Skin epidermis (tissue), 12 donors: ENCODE data around the gene TMEM130.
"Not testable (repeated sequence)": the region's sequence is repeated elsewhere in the genome, so short reads cannot be mapped to it uniquely, and the experiment has no call there.

Source experiments
- H3K27ac ChIP-seq, 21 experiments: fragments of 200-600 bp; sonication (generic) in 11 of 21; one replicate each; pipeline ENCODE4 v1.5.0; 2020; ENCODE audit warnings: mild to moderate bottlenecking in 3 of 21, inconsistent platforms in 2 of 21, moderate library complexity in 2 of 21
- H3K4me3 ChIP-seq, 7 experiments: fragments of 200-600 bp; sonication (generic) in 2 of 7; one replicate each; pipeline ENCODE4 v1.5.0; 2020; ENCODE audit warnings: inconsistent platforms in 2 of 7, mild to moderate bottlenecking in 2 of 7, moderate library complexity in 1 of 7

Gene TMEM130

DNA sequence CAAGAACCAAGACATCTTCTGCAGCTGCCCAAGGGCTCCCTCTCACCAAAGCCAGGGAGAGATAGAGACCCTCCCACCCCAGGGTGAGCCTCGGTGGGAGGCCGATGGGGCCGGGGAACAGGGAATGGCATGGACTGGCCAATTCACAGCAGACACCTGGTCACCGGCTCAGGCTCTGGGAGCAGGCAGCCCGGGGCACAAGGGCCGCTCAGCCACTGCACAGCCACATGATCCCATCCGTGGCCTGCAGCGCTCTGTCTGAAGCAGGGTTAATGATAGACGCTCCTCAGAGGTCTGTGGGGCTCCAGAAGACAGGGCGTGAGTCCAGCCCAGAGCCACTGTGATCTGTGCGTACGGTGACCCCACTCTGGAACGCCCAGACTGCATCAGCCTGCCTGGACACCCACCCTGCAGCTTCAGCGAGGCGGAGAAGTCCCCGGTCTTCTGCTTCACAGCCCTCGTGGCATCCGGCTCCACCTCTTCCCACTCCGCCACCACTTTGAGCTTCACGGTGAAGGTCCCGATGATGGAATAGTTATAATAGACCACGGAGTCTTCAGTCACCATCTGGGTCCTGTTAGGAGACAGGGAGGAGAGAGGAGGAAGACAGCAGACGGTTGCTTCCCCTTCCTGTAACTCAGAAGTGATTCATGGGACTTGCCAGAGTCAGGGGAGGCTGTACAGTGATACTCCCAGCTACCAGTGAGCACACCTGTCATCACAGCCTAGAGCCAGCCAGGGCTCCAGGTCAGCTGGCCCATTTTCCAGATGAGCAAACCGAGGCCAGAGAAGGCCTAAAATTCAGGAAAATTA lies 14.0 kb downstream of the TMEM130 start:
- no peak overlapping the region for H3K27ac ChIP-seq
- no peak overlapping the region for H3K4me3 ChIP-seq

DNA sequence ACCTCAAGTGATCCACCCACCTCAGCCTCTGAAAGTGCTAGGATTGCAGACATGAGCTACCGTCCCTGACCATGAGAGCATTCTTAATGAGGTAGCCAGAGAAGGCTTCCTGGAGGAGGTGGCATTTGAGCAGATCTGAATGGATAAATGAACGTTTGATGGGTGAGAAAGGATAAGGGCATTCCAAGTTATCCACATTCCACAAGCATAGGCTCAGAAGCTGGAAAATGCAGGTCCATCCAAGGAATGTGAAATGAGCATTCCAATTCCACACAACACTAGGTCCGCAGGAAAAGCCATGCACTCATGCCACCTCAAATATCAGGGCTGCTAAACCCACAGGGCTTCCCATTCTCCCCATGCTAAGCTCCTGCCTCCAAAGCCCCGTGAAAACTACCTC lies 17.0 kb downstream of the TMEM130 start:
- Histone ChIP-seq H3K4me3 (no peak overlapping the region), H3K27ac (no peak overlapping the region)

DNA sequence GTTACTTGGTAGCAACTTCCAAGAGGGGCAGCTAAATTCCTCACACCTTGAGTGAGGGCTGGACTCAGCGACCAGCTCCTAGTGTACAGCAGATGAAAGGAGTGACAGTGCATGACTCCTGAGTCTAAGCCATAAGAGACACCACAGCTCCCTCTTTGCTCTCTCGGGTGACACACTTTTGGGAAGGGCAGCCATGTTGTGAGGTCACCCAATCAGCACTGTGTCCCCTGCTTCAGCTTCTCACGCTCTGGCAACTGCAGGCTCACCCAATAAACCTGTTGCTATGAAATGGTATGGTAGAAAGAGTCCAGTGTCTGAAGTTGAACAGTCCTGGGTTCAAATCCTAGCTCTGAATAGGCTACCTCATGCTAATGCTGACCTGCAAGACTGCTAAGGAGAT lies 20.9 kb downstream of the TMEM130 start:
- no peak overlapping the region for H3K27ac ChIP-seq
- H3K4me3 ChIP-seq: no peak overlapping the region

DNA sequence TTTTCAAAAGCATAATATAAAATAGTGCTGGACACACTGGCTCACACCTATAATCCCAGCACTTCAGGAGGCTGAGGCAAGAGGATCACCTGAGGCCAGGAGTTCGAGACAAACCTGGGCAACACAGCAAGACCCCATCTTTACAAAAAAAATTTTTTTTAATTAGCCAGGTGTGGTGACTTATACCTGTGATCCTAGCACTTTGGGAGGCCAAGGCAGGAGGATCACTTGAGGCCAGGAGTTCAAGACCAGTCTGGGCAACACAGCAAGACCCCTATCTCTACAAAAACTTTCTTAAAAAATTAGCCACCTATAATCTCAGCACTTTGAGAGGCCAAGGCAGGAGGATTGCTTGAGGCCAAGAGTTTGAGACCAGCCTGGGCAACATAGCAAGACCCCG lies 27.3 kb downstream of the TMEM130 start:
- H3K27ac ChIP-seq, H3K4me3 ChIP-seq: not testable (repeated sequence)

DNA sequence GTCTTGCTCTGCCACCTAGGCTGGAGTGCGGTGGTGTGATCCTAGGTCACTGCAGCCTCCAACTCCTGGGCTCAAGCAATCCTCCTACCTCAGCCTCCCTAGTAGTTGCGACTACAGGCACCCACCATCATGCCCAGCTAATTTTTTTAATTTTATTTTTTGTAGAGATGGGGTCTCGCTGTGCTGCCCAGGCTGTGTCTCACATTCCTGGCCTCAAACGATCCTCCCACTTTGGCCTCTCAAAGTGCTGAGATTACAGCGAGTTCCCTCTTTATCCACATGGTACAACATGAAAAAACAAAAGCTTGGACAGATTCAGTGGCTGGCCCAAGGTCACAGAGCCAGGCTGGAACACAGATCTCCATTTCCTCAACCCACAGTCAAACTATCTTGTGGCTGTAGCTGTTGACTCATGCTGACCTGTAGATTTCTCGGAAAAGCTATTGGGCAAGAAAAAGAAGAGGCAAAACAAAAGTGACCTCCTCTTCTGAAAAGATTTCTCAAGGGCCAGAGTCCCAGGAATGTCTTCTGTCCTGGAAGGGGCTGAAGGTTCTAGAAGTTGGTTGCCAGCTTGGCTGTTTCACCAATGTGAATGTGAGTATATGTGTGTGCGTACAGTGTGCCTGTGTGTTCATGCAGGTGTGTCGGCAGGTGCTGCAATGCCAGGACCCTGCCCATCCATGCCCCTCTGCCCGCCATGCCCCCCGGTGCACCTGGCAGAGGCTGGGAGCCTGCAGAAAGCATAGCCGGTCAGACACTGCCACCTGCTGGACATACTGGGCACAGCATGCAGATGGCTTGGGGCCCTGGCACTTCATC lies 28.4 kb downstream of the TMEM130 start:
- H3K27ac ChIP-seq: no peak overlapping the region
- H3K4me3 ChIP-seq: no peak overlapping the region

DNA sequence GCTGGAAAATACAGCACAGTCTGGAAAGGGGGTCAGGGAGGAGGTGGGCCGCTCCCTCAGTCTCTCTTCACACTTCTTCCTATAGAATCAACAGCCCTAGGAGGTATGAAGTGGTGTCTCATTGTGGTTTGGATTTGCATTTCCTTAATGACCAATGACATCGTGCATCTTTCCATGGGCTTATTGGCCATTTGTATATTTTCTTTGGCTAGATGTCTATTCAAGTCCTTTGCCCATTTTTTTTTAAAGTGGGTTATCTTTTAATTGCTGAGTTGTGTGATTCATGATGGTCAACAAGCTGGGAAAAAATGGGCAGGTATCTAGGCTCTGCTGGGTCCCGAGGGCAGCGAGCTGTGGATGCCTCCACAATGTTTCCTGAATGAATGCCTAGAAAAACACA lies 29.1 kb downstream of the TMEM130 start:
- Histone ChIP-seq H3K27ac (no peak overlapping the region), H3K4me3 (no peak overlapping the region)

DNA sequence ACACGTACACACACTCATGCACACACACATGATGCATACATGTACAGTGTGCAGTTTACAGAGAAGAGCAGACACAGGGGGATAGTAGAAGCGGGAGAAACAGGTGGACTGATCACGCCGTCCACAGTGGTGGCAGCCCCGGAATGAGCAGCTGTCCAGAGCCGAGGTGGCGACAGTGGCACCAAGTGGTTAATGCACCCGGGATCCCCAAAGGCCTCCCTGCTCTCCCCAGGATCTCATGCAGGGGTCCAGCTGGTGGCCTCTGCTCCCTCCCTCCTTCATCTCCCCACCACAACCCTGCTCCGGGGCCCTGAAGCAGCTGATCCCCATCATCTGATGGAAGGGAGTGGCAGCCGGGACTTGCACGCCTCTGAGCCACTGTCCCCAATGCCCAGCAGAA lies 29.7 kb downstream of the TMEM130 start:
- Histone ChIP-seq H3K4me3 (no peak overlapping the region), H3K27ac (no peak overlapping the region)

DNA sequence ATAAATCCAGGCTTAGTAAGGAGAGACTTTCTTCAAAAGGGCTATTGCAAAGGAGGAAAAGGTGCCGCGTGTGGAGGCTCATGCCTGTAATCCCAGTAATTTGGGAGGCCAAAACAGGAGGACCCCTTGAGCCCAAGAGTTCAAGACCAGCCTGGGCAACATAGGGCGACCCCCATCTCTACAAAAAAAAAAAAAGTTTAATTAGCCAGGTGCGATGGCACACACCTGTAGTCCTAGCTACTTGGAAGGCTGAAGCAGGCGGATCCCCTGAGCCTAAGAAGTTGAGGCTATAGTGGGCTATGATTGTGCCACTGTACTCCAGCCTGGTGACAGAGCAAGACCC lies 32.2 kb downstream of the TMEM130 start:
- H3K4me3 ChIP-seq: no peak overlapping the region
- H3K27ac ChIP-seq: no peak overlapping the region

DNA sequence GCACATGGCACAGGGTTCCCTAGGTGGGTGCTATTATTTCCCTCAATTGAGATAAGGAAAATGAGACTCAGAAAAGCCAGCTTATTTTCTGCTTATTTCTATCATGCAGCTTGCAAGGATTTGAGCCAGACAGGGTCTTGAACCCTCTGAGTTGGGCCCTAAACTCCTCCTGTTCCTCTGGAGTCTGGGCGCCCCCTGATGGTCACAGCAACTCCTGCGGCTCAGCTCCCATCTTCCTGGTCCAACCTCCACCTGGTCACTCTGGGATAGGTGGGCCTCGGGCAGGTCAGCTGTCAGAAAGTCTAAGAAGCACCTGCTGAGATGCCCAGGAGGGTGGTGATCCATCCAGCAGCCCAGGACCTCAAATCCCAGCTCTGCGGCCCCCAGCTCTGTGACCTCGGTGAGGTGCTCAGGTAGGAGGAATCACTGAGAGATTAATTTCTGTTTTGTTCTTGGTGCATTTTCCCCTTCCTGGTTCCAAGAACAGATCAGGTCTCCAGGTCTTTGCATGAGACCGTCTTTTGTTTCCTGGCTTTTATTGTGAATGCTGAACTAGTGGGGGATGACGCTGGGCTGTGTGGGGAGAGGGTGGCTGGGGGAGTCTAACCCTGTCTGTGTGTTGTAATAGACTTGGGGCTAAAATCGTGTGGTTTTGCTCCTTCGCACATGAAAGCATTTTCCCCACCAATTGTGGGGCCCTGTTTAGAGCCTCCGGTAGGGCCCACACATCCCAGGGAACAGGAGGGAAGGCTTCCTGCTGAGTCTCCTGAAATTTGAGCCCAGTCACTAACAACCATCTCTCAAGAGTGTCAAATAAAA lies 32.8 kb downstream of the TMEM130 start:
- H3K4me3 ChIP-seq: no peak overlapping the region
- no peak overlapping the region for H3K27ac ChIP-seq

DNA sequence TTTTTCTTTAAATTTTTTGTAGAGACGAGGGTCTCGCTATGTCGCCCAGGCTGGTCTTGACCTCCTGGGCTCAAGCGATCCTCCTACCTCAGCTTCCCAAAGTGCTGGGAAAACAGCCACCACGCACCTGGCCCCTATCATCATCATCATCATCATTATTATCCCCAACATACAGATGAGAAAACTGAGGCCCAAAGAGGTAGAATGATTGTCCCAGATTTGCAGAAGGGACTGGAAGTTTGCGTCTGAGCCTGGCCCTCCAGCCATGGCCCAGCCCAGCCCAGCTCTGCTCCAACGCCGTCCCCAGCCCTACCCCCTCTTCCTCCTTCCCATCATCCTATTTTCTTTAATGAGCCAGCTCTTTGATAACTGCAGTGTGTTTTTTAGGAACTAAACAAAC lies 34.9 kb downstream of the TMEM130 start:
- H3K27ac ChIP-seq: no peak overlapping the region

DNA sequence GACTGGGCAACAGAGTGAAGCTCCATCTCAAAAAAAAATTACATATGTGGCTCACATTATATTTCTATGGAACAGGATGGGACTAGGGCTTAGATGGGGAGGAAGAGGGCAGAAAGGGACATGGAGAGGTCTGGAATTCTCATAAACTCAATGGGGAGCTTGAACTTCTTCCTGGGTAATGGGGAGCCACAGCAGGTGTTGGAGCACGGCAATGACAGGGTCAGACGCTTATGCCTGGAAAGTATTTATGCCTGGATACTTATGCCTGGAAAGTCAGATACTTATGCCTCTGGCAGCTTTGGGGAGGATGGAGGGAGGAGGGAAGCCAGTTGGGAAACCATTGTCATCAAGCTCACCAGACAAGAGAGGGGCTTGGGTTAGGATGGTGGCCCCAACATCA lies 36.8 kb downstream of the TMEM130 start:
- Histone ChIP-seq H3K27ac (no peak overlapping the region), H3K4me3 (no peak overlapping the region)

More for the DNA sequence above, 34.9 kb downstream of the TMEM130 start:
- H3K4me3 ChIP-seq: no peak overlapping the region

DNA sequence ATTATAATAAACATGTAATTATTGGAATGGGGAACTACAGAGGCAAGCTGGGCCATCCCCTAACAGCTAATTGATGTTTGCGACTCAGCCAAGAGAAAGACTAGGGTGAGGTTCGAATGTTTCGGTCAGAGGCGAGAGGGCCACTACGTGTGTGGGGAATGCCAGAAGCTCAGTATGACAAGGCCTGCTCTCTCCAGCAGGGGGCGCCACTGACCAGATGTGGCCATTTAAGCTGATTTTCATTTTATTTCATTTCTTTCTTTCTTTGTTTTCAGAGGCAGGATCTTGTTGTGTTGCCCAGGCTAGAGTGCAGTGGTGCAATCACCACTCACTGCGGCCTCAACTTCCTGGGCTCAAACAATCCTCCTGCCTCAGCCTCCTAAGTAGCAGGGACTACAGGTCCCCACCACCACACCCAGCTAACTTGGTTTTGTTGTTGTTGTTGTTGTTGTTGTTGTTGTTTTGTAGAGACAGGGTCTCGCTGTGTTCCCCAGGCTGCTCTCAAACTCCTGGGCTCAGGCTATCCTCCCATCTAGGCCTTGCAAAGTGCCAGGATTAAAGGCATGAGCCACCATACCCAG lies 38.1 kb downstream of the TMEM130 start:
- H3K4me3 ChIP-seq: no peak overlapping the region
- no peak overlapping the region for H3K27ac ChIP-seq

DNA sequence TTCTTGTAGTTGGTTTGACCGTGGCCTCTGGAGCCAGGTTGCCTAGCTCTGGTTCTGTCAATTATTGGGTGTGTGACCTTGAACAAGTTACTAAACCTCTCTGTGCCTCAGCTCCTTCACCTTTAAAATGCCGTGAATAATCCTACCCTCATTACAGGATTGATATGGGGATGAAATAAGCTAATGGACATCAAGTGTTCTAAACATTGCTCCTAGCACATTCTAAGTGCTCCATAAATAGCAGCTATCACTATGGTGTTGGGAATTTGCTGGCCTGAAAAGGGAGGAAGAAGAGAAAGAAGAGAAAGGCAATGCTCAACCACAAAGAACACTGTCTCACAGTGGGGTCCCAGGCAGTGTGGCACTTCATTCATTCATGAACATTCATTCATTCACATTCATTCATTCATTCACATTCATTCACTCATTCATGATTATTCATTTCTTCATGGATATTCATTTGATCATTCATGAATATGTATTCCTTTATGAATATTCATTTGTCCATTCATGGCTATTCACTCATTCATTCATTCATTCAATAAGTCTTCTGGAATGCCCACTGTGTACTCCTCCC lies 38.8 kb downstream of the TMEM130 start:
- Histone ChIP-seq H3K27ac (no peak overlapping the region), H3K4me3 (no peak overlapping the region)

DNA sequence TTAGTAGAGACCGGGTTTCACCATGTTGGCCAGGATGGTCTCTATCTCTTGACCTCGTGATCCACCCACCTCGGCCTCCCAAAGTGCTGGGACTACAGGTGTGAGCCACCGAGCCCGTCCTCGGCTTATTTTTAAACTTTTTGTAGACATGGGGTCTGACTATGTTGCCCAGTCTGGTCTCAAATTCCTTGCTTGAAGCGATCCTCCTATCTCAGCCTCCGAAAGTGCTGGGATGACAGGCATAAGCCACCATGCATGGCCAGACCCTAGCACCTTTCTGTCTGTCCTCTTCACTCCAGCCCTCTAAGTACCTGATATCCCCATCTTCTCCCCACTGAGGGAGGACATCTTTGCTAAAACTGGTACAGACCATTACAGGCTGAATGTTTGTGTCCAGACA lies 41.4 kb downstream of the TMEM130 start:
- Histone ChIP-seq H3K27ac (no peak overlapping the region), H3K4me3 (no peak overlapping the region)

DNA sequence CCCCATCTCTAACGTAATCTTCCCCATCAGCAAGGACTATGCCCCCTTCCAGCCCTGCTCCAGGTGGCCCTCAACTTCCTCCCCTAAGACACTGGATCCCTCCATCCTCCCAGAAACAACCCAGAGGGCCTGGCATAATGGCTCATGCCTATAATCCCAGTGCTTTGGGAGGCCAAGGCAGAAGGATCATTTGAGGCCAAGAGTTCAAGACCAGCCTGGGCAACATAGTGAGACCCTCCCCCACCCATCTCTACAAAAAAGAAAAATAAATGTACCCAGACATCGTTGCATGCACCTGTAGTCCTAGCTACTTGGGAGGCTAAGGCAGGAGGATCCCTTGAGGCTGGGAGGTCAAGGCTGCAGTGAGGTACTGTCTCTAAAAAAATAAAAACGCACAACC lies 42.6 kb downstream of the TMEM130 start:
- Histone ChIP-seq H3K27ac (no peak overlapping the region), H3K4me3 (no peak overlapping the region)

DNA sequence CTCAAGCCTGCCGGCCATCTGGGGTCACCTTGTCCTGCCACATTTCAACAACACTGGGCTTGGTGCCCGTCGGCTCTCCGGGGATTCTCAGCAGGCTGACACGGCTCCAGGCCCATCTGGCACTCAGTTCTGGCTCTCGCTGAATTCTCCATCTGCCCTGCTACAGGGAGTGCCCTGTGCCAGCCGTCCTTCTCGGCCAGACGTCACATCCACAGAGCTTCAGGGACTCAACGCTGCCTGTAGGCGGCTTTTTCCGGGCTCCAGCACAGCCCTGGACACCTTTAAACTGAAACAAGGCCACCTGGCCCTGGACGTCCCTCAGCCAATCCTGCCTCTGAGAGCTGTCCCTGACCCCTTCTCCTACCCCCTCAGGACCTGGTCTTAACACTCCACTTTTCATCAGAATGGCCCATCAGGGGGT lies 43.0 kb downstream of the TMEM130 start:
- H3K4me3 ChIP-seq: no peak overlapping the region
- no peak overlapping the region for H3K27ac ChIP-seq

DNA sequence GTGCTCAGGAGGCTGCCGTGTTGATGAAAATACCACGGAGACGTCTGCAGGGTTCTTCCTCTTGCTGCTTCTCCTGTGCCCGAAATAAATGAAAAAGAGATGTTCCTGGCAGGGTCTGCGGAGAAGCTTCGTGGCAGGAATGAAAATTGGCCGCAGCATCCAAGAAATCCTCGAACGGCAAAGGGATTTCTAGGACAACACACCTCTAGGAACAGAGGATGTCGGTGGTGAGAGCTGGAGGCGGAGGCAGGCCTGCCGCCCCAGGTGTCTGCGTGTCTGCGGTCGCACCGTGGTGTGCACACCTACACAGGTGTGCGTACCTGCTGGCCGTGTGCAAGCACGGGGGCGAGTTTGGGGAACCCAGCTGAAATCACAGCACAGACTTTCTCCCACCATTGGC lies 43.4 kb downstream of the TMEM130 start:
- no peak overlapping the region for H3K4me3 ChIP-seq

DNA sequence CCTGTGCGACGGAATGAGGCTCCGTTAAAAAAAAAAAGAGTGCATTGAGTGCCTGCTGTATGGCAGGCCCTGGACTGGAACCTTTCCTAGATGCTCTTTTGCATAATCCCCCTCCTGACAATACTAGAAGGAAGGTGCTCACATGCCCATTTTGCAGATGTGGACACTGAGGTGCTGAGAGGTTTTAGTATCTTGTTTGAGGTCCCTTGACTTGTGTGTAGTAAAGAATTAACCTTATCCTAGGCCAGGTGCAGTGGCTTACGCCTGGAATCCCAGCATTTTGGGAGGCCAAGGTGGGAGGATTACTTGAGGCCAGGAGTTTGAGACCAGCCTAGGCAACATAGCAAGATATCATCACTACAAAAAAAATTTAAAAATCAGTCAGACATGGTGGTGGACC lies 46.6 kb downstream of the TMEM130 start:
- no peak overlapping the region for H3K27ac ChIP-seq
- no peak overlapping the region for H3K4me3 ChIP-seq

More for the DNA sequence above, 43.4 kb downstream of the TMEM130 start:
- H3K27ac ChIP-seq: no peak overlapping the region

DNA sequence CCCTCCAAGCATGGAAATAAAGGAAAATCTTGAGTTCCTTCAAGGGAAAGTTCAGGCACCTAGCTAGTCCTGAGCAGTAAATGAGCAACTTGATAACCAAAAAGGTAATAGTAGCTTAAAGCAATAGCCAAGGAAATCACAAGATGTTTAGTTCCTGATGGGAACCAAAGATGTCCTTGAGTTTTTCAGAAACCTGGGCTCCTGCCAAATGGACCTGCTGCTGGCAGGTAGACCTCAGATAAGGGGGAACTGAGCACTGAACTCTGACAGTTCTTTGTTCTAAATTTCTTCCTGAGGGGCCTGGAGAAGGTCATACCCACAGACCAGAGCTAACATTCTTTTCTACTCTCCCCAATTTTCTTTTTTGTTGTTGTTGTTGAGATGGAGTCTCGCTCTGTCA lies 48.5 kb downstream of the TMEM130 start:
- Histone ChIP-seq H3K27ac (no peak overlapping the region), H3K4me3 (no peak overlapping the region)
